Measurements from ENCODE around the gene SDCCAG8. TPM values are rescaled to one million over a fixed set of nuclear protein-coding genes. Genes with fewer than 3 reads are reported as not detected.

Gene SDCCAG8
- total RNA-seq, 1 donor = 42.7 TPM

DNA sequence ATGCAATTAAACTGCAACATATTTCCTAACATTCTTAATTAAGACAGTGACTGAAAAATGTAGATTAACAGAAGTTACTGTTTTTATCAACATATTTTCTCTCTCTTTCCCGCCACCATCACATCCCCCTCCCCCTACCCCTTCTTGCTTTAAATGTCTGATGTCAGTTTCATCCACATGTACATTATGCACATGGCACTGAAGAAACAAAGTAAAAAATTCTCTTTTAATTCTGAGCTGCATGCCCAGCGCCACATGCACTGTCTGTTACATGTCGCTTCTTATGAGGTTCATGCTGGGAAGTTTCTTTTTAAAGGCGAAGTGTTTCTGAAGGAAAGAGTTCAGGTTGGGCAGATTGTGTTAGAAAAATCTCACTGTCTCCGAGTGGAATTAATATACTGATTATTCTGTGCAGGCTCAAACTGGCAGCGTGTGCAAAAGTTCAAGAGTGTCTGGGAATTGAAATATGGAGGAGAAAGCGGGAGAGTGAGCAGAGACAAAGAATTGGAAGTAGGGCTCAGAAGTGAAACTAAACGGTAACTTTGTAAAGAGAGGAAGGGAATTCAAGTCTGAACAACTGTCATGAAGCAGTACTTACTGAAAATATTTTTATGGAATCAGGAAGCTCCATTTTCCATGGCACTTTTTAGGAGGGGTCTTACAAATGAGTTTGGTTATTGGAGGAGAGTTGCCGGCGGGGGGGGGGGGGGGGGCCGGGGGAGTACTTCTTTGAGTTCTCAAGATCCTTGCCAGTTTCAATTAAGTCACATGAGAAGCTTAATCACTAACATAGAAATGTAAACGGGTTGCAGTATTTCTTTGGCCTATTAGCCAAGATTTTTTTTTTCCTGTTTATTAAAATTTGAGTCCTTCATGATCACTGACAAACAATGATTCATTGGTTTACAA, 217.6 kb downstream of the SDCCAG8 start:
- Histone ChIP-seq H3K4me2 (ENCODE audit: insufficient read depth, low read length) (peak overlapping the region; percentile 77), H3K9me3 (ENCODE audit: low read depth, low read length) (no peaks in the 10 kb centered on the region), H3K79me2 (ENCODE audit: insufficient read depth, low read length) (no peaks in the 10 kb centered on the region), H3K27ac (ENCODE audit: low read depth, low read length) (peak overlapping the region; percentile 48), H2AFZ (ENCODE audit: low read length) (peak overlapping the region; percentile 47), H3K27me3 (ENCODE audit: insufficient read depth, low read length) (no peaks in the 10 kb centered on the region), H4K20me1 (ENCODE audit: insufficient read depth, low read length) (no peaks in the 10 kb centered on the region), H3K4me1 (ENCODE audit: insufficient read depth, low read length) (peaks cover 12% of the 10 kb centered on the region), H3K36me3 (ENCODE audit: insufficient read depth, low read length) (no peaks in the 10 kb centered on the region), H3K4me3 (ENCODE audit: insufficient read depth, low read length) (peak overlapping the region; percentile 58)
- peak; percentile 66 for DNase-seq (ENCODE audit: insufficient read length, low spot score, missing footprints)
- TF ChIP-seq, protein P1, sequence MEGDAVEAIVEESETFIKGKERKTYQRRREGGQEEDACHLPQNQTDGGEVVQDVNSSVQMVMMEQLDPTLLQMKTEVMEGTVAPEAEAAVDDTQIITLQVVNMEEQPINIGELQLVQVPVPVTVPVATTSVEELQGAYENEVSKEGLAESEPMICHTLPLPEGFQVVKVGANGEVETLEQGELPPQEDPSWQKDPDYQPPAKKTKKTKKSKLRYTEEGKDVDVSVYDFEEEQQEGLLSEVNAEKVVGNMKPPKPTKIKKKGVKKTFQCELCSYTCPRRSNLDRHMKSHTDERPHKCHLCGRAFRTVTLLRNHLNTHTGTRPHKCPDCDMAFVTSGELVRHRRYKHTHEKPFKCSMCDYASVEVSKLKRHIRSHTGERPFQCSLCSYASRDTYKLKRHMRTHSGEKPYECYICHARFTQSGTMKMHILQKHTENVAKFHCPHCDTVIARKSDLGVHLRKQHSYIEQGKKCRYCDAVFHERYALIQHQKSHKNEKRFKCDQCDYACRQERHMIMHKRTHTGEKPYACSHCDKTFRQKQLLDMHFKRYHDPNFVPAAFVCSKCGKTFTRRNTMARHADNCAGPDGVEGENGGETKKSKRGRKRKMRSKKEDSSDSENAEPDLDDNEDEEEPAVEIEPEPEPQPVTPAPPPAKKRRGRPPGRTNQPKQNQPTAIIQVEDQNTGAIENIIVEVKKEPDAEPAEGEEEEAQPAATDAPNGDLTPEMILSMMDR (IDR thresholded peaks at IDR 0.05; ENCODE audit: extremely low read depth, low read depth, low read length) = no peak

DNA sequence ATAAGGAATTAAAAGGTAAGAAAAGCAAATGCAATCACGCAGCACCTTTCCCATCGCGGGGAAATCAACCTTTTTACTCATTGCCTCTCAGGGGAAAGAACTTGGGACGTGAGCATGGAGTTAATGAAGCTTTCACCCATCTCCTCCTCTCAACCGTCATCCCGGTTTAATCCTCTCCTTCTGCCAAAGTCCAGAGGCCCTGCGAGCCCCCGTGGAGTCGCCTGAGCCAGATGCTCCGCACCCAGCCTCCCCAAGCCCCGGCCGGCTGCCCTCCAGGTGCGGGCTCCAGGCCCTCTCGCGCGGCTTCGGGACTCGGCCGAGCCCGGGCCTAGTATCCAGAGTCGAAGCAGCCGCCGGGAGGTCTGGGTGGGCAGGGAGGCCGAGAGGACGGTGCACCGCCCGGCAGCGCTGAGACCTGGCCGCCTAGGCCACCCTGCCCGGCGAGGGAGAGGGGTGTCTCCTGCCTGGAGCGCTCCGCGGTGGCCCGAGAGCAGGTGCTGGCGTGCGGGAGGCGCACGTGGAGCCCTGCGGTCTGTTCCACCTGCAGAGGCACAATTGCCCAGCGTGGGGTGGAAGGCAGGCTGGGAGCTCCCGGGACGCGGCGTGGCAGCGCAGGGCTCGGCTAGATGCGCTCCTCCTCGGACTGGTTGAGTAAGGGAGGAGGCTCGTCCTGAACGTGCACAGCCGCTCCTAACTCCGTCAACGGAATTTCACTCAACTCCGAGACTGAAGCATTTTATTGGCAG, 218.5 kb downstream of the SDCCAG8 start:
- Histone ChIP-seq H3K9me3 (ENCODE audit: low read depth, low read length) (no peaks in the 10 kb centered on the region), H3K27ac (ENCODE audit: low read depth, low read length) (no peak overlapping the region), H3K4me3 (ENCODE audit: insufficient read depth, low read length) (no peak overlapping the region), H3K4me2 (ENCODE audit: insufficient read depth, low read length) (no peak overlapping the region), H3K36me3 (ENCODE audit: insufficient read depth, low read length) (no peaks in the 10 kb centered on the region), H3K27me3 (ENCODE audit: insufficient read depth, low read length) (no peaks in the 10 kb centered on the region), H4K20me1 (ENCODE audit: insufficient read depth, low read length) (no peaks in the 10 kb centered on the region), H2AFZ (ENCODE audit: low read length) (no peak overlapping the region), H3K79me2 (ENCODE audit: insufficient read depth, low read length) (no peaks in the 10 kb centered on the region), H3K4me1 (ENCODE audit: insufficient read depth, low read length) (peaks cover 12% of the 10 kb centered on the region)
- no peak for DNase-seq (ENCODE audit: insufficient read length, low spot score, missing footprints)
- TF ChIP-seq, protein P1 (IDR thresholded peaks at IDR 0.05; ENCODE audit: extremely low read depth, low read depth, low read length) = no peak

DNA sequence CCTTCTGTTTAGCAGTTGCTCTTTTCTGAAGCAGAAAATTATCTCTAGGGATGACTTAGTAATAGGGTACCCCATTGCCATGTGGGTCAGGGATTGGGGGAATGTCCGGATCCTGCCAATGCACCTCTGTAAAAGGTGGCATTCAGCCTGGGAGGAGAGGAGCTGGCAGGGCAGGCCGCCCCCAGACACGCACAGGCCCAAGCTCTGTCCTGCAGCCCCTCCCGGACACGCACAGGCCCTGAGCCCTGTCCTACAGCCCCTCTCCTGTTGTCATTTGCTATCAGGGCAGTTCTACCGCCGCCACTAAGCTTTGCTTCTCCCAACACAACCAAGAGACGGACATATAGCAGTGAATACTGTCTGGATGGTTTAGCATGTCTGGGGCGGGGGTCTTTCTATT, 219.1 kb downstream of the SDCCAG8 start:
- H3K27ac ChIP-seq (ENCODE audit: low read depth, low read length) = no peak overlapping the region
- no peaks in the 10 kb centered on the region for H3K27me3 ChIP-seq (ENCODE audit: insufficient read depth, low read length)
- H3K36me3 ChIP-seq (ENCODE audit: insufficient read depth, low read length) = no peaks in the 10 kb centered on the region
- no peak overlapping the region for H3K4me2 ChIP-seq (ENCODE audit: insufficient read depth, low read length)
- H3K79me2 ChIP-seq (ENCODE audit: insufficient read depth, low read length) = no peaks in the 10 kb centered on the region
- no peak overlapping the region for H2AFZ ChIP-seq (ENCODE audit: low read length)
- no peaks in the 10 kb centered on the region for H3K9me3 ChIP-seq (ENCODE audit: low read depth, low read length)
- TF ChIP-seq, protein P1 (IDR thresholded peaks at IDR 0.05; ENCODE audit: extremely low read depth, low read depth, low read length) = no peak
- no peaks in the 10 kb centered on the region for H4K20me1 ChIP-seq (ENCODE audit: insufficient read depth, low read length)
- H3K4me3 ChIP-seq (ENCODE audit: insufficient read depth, low read length) = no peak overlapping the region
- no peak for DNase-seq (ENCODE audit: insufficient read length, low spot score, missing footprints)
- H3K4me1 ChIP-seq (ENCODE audit: insufficient read depth, low read length) = peaks cover 12% of the 10 kb centered on the region

DNA sequence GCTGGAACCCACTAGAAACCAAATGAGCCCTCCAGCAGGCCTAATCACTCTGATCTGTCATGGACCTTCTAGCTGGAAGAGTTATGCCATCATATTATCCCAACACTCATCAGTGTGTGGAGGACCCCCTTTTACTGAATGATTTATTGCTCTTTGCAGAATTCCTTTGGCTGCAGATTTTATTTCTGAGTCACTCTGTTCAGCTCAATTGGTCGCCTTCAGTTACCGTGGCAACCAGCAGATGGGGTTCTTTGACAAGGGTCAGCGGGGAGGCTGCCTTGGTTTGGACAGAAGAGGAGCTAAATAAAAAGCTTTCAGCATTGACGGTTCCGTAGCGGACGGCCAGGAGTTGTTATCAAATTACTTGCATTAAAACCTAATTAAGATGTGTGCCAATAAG, 220.1 kb downstream of the SDCCAG8 start:
- H3K27ac ChIP-seq (ENCODE audit: low read depth, low read length) = no peak overlapping the region
- H3K27me3 ChIP-seq (ENCODE audit: insufficient read depth, low read length) = no peaks in the 10 kb centered on the region
- no peaks in the 10 kb centered on the region for H3K79me2 ChIP-seq (ENCODE audit: insufficient read depth, low read length)
- no peaks in the 10 kb centered on the region for H3K9me3 ChIP-seq (ENCODE audit: low read depth, low read length)
- no peak overlapping the region for H3K4me3 ChIP-seq (ENCODE audit: insufficient read depth, low read length)
- peaks cover 12% of the 10 kb centered on the region for H3K4me1 ChIP-seq (ENCODE audit: insufficient read depth, low read length)
- H2AFZ ChIP-seq (ENCODE audit: low read length) = no peak overlapping the region
- H3K4me2 ChIP-seq (ENCODE audit: insufficient read depth, low read length) = no peak overlapping the region
- H4K20me1 ChIP-seq (ENCODE audit: insufficient read depth, low read length) = no peaks in the 10 kb centered on the region
- H3K36me3 ChIP-seq (ENCODE audit: insufficient read depth, low read length) = no peaks in the 10 kb centered on the region
- TF ChIP-seq, protein P1 (IDR thresholded peaks at IDR 0.05; ENCODE audit: extremely low read depth, low read depth, low read length) = peak; percentile 37
- DNase-seq (ENCODE audit: insufficient read length, low spot score, missing footprints) = no peak
